ENCODE data around the gene GALNT10. TPM values are rescaled to one million over a fixed set of nuclear protein-coding genes. Genes with fewer than 3 reads are reported as not detected.

Gene GALNT10
- polyA plus RNA-seq, 2 of the 4 experiments (the other 2 are of a cell fraction), result 110 to 156 TPM

DNA sequence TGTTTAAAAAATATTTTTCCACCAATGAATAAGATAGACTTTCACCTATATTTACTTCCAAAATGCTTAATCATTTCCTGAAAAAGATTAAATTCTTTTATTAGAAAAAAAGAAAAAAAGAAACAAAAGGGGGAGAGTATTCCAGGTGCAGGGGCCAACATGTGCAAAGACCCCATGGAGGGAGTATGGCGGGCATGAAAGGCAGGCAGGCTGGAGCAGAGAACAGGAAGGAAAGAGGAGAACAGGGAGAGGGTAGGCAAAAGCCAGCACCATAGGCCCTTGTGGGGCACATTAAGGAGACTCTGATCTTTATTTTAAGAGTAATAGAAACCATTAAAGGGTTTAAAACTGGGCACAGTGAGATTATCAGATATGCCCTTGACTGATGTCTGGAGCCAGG lies 238.8 kb downstream of the GALNT10 start:
- H3K4me1 ChIP-seq, result no peaks in the 10 kb centered on the region
- 93% methylated on average over 1 of the region's 1 CpG for WGBS (ENCODE audit: missing lambda C conversion rate)
- H3K4me3 ChIP-seq, result no peak overlapping the region
- DNase-seq (ENCODE audit: low read depth in 1 of 2, low spot score in 1 of 2), result no peak
- FAIRE-seq, result no peak
- H3K27ac ChIP-seq, result no peak overlapping the region
- TF ChIP-seq NR3C1 (IDR thresholded peaks at IDR 0.05) (no peak), POLR2AphosphoS2 (conservative IDR thresholded peaks at IDR 0.05; ENCODE audit: low read length) (no peak), SREBF2 (IDR thresholded peaks at IDR 0.05) (no peak), ZFP36 (IDR thresholded peaks at IDR 0.05; ENCODE audit: borderline replicate concordance, partially characterized antibody) (no peak), ZSCAN20 (CRISPR knock-in tag; IDR thresholded peaks at IDR 0.05) (no peak), RFX5 (IDR thresholded peaks at IDR 0.05) (no peak), CHD2 (IDR thresholded peaks at IDR 0.05; ENCODE audit: low read length, partially characterized antibody) (no peak), JUNB (IDR thresholded peaks at IDR 0.05) (no peak), CHD4 (IDR thresholded peaks at IDR 0.05; ENCODE audit: borderline replicate concordance) (no peak), RAD21 (conservative IDR thresholded peaks at IDR 0.05 in 1 of 2, IDR thresholded peaks at IDR 0.05 in 1 of 2) (no peak), HEYL (CRISPR knock-in tag; IDR thresholded peaks at IDR 0.05) (no peak), MAZ (IDR thresholded peaks at IDR 0.05; ENCODE audit: borderline replicate concordance, low read depth, low read length) (no peak)
- TF ChIP-seq, protein P1, sequence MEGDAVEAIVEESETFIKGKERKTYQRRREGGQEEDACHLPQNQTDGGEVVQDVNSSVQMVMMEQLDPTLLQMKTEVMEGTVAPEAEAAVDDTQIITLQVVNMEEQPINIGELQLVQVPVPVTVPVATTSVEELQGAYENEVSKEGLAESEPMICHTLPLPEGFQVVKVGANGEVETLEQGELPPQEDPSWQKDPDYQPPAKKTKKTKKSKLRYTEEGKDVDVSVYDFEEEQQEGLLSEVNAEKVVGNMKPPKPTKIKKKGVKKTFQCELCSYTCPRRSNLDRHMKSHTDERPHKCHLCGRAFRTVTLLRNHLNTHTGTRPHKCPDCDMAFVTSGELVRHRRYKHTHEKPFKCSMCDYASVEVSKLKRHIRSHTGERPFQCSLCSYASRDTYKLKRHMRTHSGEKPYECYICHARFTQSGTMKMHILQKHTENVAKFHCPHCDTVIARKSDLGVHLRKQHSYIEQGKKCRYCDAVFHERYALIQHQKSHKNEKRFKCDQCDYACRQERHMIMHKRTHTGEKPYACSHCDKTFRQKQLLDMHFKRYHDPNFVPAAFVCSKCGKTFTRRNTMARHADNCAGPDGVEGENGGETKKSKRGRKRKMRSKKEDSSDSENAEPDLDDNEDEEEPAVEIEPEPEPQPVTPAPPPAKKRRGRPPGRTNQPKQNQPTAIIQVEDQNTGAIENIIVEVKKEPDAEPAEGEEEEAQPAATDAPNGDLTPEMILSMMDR (IDR thresholded peaks at IDR 0.05), result no peak
- TF ChIP-seq, protein P2, sequence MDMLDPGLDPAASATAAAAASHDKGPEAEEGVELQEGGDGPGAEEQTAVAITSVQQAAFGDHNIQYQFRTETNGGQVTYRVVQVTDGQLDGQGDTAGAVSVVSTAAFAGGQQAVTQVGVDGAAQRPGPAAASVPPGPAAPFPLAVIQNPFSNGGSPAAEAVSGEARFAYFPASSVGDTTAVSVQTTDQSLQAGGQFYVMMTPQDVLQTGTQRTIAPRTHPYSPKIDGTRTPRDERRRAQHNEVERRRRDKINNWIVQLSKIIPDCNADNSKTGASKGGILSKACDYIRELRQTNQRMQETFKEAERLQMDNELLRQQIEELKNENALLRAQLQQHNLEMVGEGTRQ (IDR thresholded peaks at IDR 0.05), result no peak
- ChIA-PET POLR2A (no interaction called here), CTCF (interaction anchor here (0.5 to 2.3 kb wide), 2 partner anchors 8 to 154 kb away, joined by 3 to 8 read pairs; no protein-coding TSS in a partner anchor)
- H3K4me2 ChIP-seq, result no peak overlapping the region
- H3K9me3 ChIP-seq, result no peaks in the 10 kb centered on the region
- no peak for ATAC-seq

DNA sequence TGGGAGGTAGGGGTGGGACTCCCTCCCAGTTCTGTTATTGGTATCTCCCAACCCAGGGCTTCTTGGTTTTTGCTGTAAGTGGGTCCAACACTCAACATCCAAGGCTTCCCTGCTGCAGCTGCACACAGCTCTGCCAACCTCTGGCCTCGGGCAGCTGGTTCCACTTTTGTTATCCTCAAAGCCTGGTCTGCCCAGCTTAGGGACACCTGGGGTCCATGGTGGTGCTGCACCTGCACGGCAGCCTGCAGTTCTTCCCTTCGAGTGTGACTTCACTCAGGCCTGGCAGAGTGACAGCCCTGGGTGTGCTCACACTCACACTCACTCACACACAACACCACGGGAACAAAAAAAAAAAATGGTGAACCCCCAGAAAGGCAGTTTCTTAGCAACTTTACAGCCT lies 239.9 kb downstream of the GALNT10 start:
- CTCF ChIA-PET, result interaction anchor here (0.8 to 2.3 kb wide), 5 partner anchors 9 to 358 kb away, joined by 3 to 8 read pairs (median 3); no protein-coding TSS in a partner anchor
- POLR2A ChIA-PET, result no interaction called here
- no peak overlapping the region for H3K27ac ChIP-seq
- no peak for DNase-seq (ENCODE audit: low read depth in 1 of 2, low spot score in 1 of 2)
- H3K9me3 ChIP-seq, result no peaks in the 10 kb centered on the region
- no peak overlapping the region for H3K4me2 ChIP-seq
- 79% methylated on average over 4 of the region's 4 CpGs for WGBS (ENCODE audit: missing lambda C conversion rate)
- no peak for FAIRE-seq
- H3K4me3 ChIP-seq, result no peak overlapping the region
- no peaks in the 10 kb centered on the region for H3K4me1 ChIP-seq
- peak; percentile 23 to 30; a peak in 2 of 6 replicates for ATAC-seq
- TF ChIP-seq JUNB (IDR thresholded peaks at IDR 0.05) (no peak), CBX8 (IDR thresholded peaks at IDR 0.05) (no peak), MAFK (IDR thresholded peaks at IDR 0.05; ENCODE audit: partially characterized antibody) (no peak), FOSB (CRISPR knock-in tag; IDR thresholded peaks at IDR 0.05) (no peak), FOSL2 (IDR thresholded peaks at IDR 0.05) (no peak), FOSL2 (CRISPR knock-in tag; IDR thresholded peaks at IDR 0.05) (no peak), RARB (CRISPR knock-in tag; IDR thresholded peaks at IDR 0.05) (no peak), ZSCAN20 (CRISPR knock-in tag; IDR thresholded peaks at IDR 0.05) (no peak), RFX5 (IDR thresholded peaks at IDR 0.05) (no peak), JUN (IDR thresholded peaks at IDR 0.05) (no peak), POLR2AphosphoS2 (conservative IDR thresholded peaks at IDR 0.05; ENCODE audit: low read length) (no peak), EHF (CRISPR knock-in tag; IDR thresholded peaks at IDR 0.05) (no peak), ZFP36 (IDR thresholded peaks at IDR 0.05; ENCODE audit: borderline replicate concordance, partially characterized antibody) (no peak), HOXB13 (CRISPR knock-in tag; IDR thresholded peaks at IDR 0.05; ENCODE audit: low read depth) (no peak), GATA3 (IDR thresholded peaks at IDR 0.05; ENCODE audit: borderline replicate concordance) (no peak)
- TF ChIP-seq, protein P3, sequence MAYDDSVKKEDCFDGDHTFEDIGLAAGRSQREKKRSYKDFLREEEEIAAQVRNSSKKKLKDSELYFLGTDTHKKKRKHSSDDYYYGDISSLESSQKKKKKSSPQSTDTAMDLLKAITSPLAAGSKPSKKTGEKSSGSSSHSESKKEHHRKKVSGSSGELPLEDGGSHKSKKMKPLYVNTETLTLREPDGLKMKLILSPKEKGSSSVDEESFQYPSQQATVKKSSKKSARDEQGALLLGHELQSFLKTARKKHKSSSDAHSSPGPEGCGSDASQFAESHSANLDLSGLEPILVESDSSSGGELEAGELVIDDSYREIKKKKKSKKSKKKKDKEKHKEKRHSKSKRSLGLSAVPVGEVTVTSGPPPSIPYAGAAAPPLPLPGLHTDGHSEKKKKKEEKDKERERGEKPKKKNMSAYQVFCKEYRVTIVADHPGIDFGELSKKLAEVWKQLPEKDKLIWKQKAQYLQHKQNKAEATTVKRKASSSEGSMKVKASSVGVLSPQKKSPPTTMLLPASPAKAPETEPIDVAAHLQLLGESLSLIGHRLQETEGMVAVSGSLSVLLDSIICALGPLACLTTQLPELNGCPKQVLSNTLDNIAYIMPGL (CRISPR knock-in tag; IDR thresholded peaks at IDR 0.05; ENCODE audit: borderline replicate concordance), result no peak
- TF ChIP-seq, protein P1 (IDR thresholded peaks at IDR 0.05), result no peak
- TF ChIP-seq, protein P4, sequence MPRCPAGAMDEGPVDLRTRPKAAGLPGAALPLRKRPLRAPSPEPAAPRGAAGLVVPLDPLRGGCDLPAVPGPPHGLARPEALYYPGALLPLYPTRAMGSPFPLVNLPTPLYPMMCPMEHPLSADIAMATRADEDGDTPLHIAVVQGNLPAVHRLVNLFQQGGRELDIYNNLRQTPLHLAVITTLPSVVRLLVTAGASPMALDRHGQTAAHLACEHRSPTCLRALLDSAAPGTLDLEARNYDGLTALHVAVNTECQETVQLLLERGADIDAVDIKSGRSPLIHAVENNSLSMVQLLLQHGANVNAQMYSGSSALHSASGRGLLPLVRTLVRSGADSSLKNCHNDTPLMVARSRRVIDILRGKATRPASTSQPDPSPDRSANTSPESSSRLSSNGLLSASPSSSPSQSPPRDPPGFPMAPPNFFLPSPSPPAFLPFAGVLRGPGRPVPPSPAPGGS (IDR thresholded peaks at IDR 0.05), result no peak
- TF ChIP-seq, protein P5, sequence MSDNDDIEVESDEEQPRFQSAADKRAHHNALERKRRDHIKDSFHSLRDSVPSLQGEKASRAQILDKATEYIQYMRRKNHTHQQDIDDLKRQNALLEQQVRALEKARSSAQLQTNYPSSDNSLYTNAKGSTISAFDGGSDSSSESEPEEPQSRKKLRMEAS (IDR thresholded peaks at IDR 0.05), result no peak
